ENCODE data around the gene TRPV2.

Gene TRPV2

GRCh38 chr17:16477666-16478065 is 62.3 kb downstream of the TRPV2 start:
- no peak for DNase-seq

GRCh38 chr17:16478649-16479048 is 63.3 kb downstream of the TRPV2 start:
- DNase-seq = no peak

GRCh38 chr17:16479264-16479663 is 63.9 kb downstream of the TRPV2 start:
- DNase-seq = no peak

- no peak for DNase-seq
Observed at GRCh38 chr17:16480995-16481394, 65.6 kb downstream of the TRPV2 start.

GRCh38 chr17:16482253-16482652 is 66.9 kb downstream of the TRPV2 start:
- no peak for DNase-seq

GRCh38 chr17:16483021-16483645 is 67.8 kb downstream of the TRPV2 start:
- DNase-seq = no peak

GRCh38 chr17:16484445-16485175 is 69.2 kb downstream of the TRPV2 start:
- DNase-seq = no peak
